ENCODE data around the gene CNKSR3.

Gene CNKSR3

DNA sequence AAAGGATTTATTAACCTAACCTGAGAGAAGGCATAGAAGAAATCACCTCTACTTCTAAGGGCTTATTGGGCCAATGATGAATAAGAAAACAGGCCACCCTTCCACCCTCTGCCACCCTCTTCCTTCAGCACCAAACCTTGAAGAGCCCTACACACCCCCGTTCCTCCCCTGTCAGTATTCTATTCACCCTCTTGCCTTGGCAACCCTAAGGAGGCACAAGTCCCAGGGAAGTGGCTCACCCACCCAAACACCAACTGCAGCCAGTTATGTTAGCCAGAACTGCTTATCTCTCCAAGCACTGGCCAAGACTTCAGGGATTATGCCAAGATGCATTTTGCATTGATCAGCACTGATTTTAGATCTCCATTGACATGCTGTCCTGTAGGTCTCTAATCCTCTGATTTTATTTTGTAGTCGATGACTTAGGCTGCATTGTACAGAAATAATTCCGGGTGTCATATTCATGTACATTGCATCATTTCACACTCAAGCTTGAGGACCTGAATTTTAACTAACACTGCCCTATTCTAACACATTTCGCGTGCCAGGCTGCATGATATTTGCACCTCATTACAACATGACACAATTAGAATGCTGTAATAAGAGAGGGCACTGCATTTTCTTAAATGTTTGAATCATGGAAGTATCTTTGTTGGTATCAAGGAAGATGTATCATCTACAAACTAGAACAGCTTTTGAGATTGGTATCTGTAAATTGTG lies 15.7 kb downstream of the CNKSR3 start:
- TF ChIP-seq, protein P1, sequence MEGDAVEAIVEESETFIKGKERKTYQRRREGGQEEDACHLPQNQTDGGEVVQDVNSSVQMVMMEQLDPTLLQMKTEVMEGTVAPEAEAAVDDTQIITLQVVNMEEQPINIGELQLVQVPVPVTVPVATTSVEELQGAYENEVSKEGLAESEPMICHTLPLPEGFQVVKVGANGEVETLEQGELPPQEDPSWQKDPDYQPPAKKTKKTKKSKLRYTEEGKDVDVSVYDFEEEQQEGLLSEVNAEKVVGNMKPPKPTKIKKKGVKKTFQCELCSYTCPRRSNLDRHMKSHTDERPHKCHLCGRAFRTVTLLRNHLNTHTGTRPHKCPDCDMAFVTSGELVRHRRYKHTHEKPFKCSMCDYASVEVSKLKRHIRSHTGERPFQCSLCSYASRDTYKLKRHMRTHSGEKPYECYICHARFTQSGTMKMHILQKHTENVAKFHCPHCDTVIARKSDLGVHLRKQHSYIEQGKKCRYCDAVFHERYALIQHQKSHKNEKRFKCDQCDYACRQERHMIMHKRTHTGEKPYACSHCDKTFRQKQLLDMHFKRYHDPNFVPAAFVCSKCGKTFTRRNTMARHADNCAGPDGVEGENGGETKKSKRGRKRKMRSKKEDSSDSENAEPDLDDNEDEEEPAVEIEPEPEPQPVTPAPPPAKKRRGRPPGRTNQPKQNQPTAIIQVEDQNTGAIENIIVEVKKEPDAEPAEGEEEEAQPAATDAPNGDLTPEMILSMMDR (IDR thresholded peaks at IDR 0.05; ENCODE audit: extremely low read depth, insufficient read depth, missing control alignments), result no peak
- DNase-seq (ENCODE audit: low spot score), result no peak
- in situ Hi-C loops (cut with MboI; ENCODE audit: low pct_unique_long_range_greater_than_20kb, low sequenced_read_pairs, unreplicated experiment), result no loop called here

- TF ChIP-seq, protein P1 (IDR thresholded peaks at IDR 0.05; ENCODE audit: extremely low read depth, insufficient read depth, missing control alignments), result no peak
- in situ Hi-C loops (cut with MboI; ENCODE audit: low pct_unique_long_range_greater_than_20kb, low sequenced_read_pairs, unreplicated experiment), result no loop called here
- no peak for DNase-seq (ENCODE audit: low spot score)
These were observed 18.7 kb downstream of the CNKSR3 start for GRCh38 chr6:154491567-154492470.

- DNase-seq (ENCODE audit: low spot score), result no peak
- in situ Hi-C loops (cut with MboI; ENCODE audit: low pct_unique_long_range_greater_than_20kb, low sequenced_read_pairs, unreplicated experiment), result no loop called here
These were observed 20.7 kb downstream of the CNKSR3 start for GRCh38 chr6:154489822-154490221.

DNA sequence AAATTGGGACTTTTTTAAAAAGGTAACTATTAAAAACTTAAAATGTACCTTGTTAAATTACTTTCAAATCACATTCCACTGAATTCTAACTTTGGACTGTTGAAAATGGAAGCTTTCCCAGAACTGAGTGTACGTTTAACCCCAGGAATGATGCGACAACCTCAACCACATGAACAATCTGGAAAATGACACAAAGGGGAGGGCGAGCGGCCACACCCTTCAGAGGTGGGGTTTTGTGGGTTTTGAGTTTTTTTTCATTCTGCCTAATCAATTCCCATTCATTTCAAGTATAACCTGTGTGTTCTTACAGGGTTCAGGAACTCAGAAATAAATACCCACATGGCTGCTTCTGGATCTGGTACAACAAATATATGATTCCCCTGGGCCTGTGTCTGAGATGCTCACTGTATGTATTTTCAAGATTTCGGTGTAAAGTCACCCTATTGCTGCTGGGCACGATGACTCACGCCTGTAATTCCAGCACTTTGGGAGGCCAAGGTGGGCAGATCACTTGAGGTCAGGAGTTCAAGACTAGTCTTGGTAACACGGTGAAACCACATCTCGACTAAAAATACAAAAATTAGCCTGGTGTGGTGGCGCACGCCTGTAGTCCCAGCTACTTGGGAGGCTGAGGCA lies 21.6 kb downstream of the CNKSR3 start:
- DNase-seq (ENCODE audit: low spot score), result no peak
- in situ Hi-C loops (cut with MboI; ENCODE audit: low pct_unique_long_range_greater_than_20kb, low sequenced_read_pairs, unreplicated experiment), result no loop called here
- TF ChIP-seq, protein P1 (IDR thresholded peaks at IDR 0.05; ENCODE audit: extremely low read depth, insufficient read depth, missing control alignments), result no peak

More at GRCh38 chr6:154489822-154490221, 20.7 kb downstream of the CNKSR3 start:
- TF ChIP-seq, protein P1 (IDR thresholded peaks at IDR 0.05; ENCODE audit: extremely low read depth, insufficient read depth, missing control alignments), result no peak

GRCh38 chr6:154488248-154488593 lies 22.3 kb downstream of the CNKSR3 start:
- TF ChIP-seq, protein P1 (IDR thresholded peaks at IDR 0.05; ENCODE audit: extremely low read depth, insufficient read depth, missing control alignments), result no peak
- DNase-seq (ENCODE audit: low spot score), result no peak
- in situ Hi-C loops (cut with MboI; ENCODE audit: low pct_unique_long_range_greater_than_20kb, low sequenced_read_pairs, unreplicated experiment), result no loop called here

Data from GM13977 (cell line).